GM19438 (cell line): ENCODE data around the gene PLA2G2A.
"Not testable (repeated sequence)": the region's sequence is repeated elsewhere in the genome, so short reads cannot be mapped to it uniquely, and the experiment has no call there.

Experiments
- ATAC-seq: cut with Tn5 transposase; IDR thresholded peaks from one replicate; pipeline ENCODE4 v1.9.1; 2021; ENCODE audit warnings: low read depth; ENCODE audit not compliant: unreplicated experiment

Gene PLA2G2A

DNA sequence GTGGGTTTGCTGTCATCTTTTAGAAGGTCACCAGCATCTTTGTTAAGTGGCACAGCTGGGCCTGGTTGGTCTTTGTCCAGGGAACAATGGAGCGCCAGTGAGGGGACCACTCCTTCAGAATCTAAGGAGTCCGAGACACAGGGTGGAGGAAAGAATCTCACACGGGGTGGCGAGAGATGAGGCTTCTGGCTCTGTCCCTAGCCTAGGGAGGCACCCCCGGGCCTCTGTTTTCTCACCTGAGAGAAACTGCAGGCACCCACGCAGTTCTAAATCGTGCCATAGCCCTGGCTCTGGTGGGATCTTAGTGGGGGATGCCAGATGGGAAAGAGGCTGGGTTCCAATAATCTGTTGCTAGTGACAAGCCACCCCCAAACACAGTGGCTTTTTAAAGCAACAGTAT lies 45.1 kb downstream of the PLA2G2A start:
- no peak for ATAC-seq

DNA sequence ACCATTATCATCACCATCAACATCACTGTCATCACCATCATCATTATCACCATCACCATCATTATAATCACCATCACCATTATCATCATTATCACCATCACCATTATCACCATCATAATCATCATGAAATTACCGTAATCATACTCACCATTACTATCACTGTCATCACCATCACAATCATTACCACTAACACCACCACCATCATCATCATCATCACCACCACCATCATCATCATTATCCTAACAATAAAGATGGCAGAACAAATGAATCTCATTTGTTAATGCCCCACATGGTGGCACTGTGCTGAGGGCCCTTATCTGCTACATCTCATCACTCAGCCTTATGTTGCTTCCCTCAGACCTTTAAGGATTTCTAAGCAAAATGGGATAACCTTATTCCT lies 46.6 kb downstream of the PLA2G2A start:
- ATAC-seq = no peak

DNA sequence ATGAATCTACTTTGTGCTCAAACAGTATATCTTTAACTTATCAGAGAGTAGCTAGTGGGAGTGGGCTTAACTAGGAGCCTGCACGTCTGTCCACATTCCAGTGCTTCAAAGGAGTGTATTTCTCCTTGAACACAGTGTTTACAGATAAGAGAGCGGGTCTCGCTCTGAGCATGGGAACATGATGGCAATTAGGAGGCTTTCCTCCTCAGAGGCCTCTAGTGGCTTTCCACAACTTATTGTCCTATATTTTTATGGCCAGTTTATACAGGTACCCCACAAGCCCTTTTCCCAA lies 52.3 kb downstream of the PLA2G2A start:
- not testable (repeated sequence) for ATAC-seq

DNA sequence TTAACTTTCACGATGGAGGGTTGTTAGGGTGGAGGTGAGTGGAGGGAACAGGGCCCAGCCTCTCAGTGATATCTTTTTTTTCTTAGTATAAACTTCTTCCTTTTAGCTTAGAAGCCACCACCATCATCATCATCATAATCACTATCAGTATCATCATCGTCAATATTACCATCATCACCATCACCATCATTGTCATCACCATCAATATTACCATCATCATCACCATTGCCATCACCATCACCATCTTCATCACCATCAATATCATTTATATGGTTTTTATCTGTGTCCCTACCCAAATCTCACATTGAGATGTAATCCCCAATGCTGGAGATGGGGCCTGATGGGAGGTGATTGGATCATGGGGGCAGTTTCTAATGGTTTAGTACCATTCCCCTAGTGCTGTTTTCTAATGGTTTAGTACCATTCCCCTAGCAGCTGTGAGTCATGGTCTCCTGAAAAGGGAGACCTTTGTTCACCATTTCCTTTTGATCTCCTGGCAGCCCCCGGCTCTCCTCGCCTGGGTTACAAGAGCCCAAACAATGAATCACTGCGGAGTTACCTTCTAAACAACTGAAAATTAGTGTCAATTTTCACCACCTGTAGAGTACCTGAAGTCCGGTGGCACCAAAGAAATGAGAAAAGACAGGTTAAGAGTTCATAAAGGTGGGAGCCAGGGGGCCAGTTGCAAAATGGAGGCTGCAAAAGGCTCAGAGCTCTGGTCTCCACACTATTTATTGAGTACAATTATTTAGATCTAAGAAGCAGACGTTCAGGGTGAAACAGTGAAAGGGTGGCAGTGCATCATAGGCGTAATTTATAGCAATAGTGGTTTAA lies 52.9 kb downstream of the PLA2G2A start:
- no peak for ATAC-seq
